Renal pelvis (tissue), 4 donors: ENCODE data around the gene GP1BB. TPM values are rescaled to one million over a fixed set of nuclear protein-coding genes. Genes with fewer than 3 reads are reported as not detected.

Experiments
- DNase-seq: peaks from one replicate; pipeline ENCODE4 v3.0.0-alpha.2; 2013
- polyA plus RNA-seq, 3 donors: library from polyadenylated mRNA; unstranded; fragments of 120-200 nt; gene quantifications; one replicate each; pipeline ENCODE4 v1.2.1, GENCODE V29; 2013; ENCODE audit not compliant: insufficient read length in 3 of 3

Gene GP1BB
- polyA plus RNA-seq, 3 donors = 1.1 to 6.4 (median 4.8) TPM

DNA sequence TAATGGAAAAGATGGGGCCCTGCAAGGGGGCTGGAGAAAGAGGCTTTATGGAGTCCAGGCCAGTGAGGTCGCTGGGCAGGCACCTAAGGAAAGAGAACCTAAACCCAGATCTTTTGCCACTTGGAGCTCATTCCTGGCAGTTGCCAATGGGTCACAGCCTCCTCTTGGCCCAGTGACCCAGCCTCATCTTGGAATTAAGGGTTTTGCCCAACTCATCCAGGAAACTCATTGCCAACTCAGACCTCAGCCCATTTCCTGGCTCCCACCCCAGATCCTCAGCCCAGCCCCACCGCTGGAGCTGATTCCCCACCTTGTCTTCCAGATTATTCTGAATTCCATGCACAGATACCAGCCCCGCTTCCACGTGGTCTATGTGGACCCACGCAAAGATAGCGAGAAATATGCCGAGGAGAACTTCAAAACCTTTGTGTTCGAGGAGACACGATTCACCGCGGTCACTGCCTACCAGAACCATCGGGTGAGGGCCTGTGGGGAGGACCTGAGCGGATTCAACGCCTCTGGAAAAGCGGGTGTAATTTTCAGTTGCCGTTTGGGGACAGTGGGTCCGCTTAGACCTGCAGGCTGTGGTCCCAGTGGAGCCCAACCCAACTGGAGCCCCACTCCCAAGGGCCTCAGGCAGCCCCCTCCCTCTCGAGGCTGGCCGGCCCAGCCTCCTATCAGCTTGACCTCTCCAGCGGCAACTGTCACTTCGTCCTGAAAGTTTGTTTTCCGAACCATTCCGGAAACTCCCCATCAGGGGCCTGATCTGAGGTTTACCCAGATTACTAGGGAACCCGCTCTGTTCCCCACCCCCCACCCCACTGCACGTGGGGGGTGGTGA lies 41.5 kb downstream of the GP1BB start:
- no peak for DNase-seq

DNA sequence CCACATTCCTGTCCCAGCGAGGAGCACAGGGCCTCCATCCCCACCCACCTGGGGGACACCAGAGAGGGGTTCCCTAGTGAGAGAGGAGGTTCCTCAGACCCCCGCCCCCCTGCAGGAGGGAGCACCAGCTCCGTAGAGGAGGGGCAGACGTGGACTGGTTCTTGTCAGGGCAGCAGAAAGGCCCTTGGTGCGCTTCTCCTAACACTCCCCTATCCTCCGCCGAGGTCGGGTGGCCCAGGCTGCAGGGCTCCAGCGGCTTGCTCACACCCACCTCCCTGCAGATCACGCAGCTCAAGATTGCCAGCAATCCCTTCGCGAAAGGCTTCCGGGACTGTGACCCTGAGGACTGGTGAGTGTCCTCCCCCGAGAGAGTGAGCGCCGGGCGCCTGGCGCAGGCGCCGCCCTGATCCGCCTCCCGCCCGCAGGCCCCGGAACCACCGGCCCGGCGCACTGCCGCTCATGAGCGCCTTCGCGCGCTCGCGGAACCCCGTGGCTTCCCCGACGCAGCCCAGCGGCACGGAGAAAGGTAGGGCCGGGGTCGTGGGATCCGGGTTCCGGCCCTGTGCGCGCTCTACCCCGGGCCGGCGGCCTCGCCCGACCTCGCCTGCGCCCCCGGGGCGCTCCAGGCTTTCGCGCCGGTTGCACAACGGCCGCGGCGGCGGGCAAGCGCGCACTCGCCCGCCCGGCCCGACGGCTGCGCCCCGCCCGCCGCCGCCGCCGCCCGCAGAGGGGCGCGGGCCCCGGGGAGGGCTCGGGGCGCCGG lies 42.3 kb downstream of the GP1BB start:
- DNase-seq = no peak

DNA sequence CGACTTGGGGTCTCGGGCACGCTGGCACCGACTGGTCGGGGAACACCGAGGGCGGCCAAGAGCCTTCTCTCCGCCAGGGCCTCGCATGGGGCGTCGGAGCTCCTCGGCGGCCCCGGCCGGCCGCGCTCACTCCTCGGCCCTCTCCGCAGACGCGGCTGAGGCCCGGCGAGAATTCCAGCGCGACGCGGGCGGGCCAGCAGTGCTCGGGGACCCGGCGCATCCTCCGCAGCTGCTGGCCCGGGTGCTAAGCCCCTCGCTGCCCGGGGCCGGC lies 42.8 kb downstream of the GP1BB start:
- no peak for DNase-seq

DNA sequence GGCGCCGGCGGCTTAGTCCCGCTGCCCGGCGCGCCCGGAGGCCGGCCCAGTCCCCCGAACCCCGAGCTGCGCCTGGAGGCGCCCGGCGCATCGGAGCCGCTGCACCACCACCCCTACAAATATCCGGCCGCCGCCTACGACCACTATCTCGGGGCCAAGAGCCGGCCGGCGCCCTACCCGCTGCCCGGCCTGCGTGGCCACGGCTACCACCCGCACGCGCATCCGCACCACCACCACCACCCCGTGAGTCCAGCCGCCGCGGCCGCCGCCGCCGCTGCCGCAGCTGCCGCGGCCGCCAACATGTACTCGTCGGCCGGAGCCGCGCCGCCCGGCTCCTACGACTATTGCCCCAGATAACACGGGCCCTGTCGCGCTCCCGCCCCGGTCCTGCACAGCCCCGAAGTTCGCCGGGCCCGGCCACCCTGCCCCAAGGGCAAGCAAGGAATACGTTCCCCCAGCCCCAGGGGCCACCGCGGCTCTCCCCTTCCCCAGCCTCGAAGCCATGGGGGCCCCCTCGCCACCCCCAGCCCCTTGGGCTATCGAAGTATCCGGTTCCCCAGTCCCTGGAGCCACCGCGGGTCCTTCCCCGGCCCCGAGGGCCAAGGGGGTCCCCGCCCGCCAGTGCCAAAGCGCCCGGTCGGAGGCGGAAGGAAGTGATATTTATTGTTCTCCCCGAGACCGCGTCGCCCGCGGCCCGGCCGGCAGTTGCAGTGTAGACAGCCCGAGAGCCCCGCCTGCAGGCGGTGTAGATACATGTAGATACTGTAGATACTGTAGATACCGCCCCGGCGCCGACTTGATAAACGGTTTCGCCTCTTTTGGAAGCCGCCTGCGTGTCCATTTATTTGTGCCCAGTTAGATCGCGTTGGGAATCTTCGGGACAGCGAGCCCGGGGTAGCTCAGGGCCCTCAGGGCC lies 43.4 kb downstream of the GP1BB start:
- no peak for DNase-seq

DNA sequence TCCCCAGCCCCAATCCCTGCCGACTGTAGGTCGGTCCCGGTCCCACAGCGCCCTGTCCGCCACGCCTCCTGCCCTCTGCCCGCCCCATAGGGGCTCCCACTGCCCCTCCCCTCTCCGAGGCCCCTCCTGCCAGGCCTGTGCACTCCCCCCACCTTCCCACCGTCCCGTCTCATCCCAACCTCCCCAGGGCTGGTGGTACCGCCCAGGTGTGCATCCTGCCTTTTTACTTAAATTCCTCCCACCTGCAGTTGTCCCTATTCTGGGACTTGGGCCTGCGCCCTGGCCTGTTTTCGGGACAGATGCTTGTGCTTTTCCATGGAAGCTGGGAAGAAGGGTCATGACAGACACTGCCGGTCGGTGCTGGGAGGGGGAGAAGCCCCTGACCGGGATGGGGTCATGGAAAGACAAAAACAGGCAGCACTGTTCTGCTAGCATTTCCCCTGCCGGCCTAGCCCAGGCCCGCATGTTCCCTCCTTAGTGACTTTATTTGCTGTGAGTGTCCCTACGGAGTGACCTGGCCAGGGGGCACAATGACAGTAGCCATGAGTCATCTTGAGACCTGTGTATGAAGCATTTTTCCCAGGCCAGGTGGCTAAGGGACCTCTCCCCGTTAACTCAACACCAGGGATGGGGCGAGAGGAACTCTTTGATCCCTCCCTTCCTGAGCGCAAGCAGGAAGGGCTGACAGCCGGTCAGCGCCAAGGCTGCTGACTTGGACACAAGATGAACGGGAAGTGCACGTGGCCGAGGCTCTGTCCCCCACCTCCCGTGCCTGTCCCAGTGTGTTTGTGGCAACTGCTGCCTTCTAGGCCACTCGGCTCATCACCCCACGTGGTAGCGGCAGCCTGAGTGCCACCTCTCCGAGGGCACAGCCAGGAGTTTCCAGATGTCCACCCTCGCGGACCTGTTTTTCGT lies 44.3 kb downstream of the GP1BB start:
- DNase-seq = no peak

DNA sequence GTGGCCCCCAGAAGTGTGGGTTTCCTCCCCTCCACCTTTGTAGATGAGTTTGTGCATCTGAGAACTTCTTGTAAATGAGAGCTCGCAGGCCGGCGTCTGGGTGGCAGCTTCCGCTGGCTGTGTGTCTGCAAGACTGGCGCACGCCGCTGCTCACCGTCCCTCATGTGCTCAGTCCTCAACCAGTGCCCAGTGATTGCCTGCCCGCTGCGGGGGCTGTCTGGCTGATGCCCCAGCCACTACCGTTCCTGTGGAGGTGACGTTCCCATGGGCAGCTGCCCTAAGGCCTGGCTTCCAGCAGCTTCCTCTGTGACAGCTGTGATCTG lies 46.0 kb downstream of the GP1BB start:
- no peak for DNase-seq

DNA sequence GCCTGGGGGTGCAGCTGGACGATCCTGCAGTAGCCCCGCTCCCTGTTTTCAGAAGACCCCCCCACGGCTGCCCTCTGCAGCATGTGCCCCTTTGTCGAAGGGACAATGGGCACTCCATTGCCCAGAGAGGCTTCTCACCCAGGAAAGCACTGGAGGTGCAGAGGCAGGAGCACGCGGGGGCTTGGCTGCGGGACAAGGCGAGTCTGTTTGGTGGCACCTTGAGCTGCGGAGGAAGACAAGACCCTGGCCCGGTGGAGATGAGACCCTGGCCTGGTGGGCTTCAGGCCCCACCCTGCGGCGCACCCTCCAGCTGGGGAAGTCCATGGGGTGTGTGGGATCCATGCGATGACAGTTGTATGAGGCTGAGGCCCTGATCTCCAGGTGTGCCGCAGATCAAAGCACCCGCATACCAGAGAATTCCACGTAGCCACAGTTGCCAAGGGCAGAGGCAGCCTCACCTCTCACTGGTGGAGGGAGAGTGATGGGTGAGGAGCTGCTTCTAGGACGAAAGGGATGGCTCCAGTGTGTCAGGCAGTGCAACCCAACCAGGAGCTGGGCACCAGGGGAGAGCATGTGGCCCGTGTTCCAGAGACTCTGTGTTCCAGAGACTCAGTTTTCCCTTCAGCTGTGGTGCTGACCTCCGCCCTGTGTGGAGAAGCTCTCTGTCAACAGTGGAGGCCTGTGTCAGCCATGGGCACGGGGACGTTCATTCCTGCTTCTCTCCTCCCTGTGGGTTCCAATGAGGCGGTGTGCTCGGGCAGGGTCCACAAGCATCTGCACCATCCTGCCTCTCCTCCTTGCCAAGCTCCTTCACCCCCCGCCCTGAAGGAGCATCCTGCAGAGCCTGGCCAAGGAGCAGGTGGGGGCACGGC lies 47.2 kb downstream of the GP1BB start:
- DNase-seq = no peak

DNA sequence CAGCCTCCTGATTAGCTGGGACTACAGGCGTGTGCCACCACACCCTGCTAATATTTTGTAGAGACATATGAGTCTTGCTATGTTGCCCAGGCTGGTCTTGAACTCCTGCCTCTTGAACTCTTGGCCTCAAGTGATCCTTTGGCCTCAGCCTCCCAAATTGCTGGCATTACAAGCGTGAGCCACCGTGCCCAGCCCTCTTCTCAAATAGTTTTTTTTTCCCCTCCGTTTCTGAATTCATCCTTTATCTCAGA lies 49.0 kb downstream of the GP1BB start:
- DNase-seq = no peak

DNA sequence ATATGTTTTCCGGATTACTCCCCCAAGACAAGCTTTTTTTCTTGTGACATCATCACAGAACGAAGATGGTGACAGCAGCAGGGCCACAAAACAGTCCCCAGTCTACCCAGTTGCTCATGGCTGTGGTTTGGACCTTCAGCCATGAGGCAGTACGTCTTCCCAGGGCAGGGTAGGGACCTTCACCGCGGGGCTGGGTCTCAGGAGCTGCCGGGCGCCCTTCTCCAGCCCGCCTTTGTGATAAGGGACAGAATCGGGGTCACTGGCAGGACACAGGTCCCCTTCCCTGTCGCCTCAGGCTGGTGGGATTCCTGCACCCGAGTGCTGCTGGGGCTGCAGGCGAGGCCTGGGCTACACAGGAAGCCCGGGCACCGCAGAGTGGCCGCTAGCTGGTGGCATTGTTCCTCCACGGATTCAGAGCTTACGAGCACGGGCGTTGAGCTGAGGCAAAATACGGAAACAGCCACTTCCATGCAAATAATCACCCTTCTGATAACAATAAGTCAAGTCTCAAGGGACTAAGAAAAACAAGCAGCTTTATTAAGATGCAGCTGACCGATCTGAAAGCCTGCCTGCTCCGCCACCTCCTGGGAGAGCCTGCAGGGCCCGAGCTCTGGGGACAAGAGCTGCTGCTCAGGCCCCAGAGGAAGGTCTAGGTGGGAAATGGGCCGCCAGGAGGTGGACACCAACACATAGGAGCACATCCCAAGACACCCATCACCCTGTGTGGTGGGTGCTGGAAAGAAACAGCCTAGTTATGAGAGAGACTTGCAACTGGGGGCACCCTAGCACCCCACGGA lies 49.5 kb downstream of the GP1BB start:
- DNase-seq = no peak

DNA sequence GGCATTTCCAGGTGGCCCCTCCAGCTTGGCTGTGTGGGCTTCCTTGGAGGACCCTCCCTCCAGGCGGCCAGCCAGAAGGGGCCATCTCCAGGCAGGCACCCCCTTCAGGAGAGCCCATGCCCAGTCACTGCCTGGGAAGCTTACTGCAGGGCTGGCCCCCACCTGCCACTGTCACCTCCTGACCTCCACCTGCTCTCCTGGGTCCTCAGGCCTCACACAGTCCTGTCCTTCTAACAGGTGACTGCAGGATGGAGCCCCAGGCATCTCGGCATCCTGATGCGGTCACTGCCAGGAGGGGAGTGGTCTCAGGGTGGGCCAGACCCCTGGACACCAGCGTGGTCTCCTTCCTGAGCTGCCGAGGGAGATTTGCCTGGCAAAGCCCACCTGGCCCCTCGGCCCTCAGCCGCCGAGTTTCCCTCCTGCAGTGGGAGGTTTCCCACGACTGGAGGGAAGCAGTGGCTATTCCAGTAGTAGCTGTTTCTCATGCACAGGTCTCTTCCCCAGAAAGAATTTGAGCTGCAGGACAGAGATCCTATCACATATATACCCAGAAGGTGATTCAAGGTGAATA lies 50.2 kb downstream of the GP1BB start:
- no peak for DNase-seq

Other genes with a start within 250 kb of the GP1BB start
- 10 to 100 TPM; 64.1 to 69.2 (median 65.7) TPM for gene UFD1, start 244.3 kb upstream of the GP1BB start, polyA plus RNA-seq
- 10 to 100 TPM; 18.1 to 19.6 (median 18.7) TPM for gene CDC45, start 243.6 kb upstream of the GP1BB start, polyA plus RNA-seq
- gene CLDN5, start 199.1 kb upstream of the GP1BB start, polyA plus RNA-seq = 10 to 100 TPM; 33.8 to 49.0 (median 37.5) TPM
- 10 to 100 TPM; 27.2 to 36.3 (median 34.6) TPM for gene SEPTIN5, start 9.0 kb upstream of the GP1BB start, polyA plus RNA-seq
- 1 to 10 TPM in 1 of 3 donors, under 1 TPM in 2; 0.53 to 1.1 (median 0.64) TPM for gene TBX1, start 37.2 kb downstream of the GP1BB start, polyA plus RNA-seq
- gene GNB1L, start 131.3 kb downstream of the GP1BB start, polyA plus RNA-seq = 1 to 10 TPM; 5.6 to 8.3 (median 7.2) TPM
- gene RTL10, start 131.3 kb downstream of the GP1BB start, polyA plus RNA-seq = 10 to 100 TPM; 25.0 to 28.5 (median 26.2) TPM
- gene COMT, start 218.2 kb downstream of the GP1BB start, polyA plus RNA-seq = 100 to 1,000 TPM; 116 to 143 (median 126) TPM
- 10 to 100 TPM; 29.9 to 36.0 (median 30.0) TPM for gene TXNRD2, start 218.3 kb downstream of the GP1BB start, polyA plus RNA-seq